ENCODE measurements around the gene AKR1C2. TPM values are rescaled to one million over a fixed set of nuclear protein-coding genes. Genes with fewer than 3 reads are reported as not detected.
"Not testable (repeated sequence)": the region's sequence is repeated elsewhere in the genome, so short reads cannot be mapped to it uniquely, and the experiment has no call there.

Gene AKR1C2
- total RNA-seq, 1 experiment from 2014 or later = not detected

GRCh38 chr10:4941540-4942330 lies 61.9 kb downstream of the AKR1C2 start:
- in situ Hi-C loops (cut with HindIII; ENCODE audit: low sequenced_read_pairs) = no loop called here
- no peak for DNase-seq (ENCODE audit: low spot score)

- DNase-seq (ENCODE audit: low spot score); in situ Hi-C loops (cut with HindIII; ENCODE audit: low sequenced_read_pairs): not testable (repeated sequence)
Observed at GRCh38 chr10:4940909-4941308, 62.7 kb downstream of the AKR1C2 start.

- DNase-seq (ENCODE audit: low spot score); in situ Hi-C loops (cut with HindIII; ENCODE audit: low sequenced_read_pairs): not testable (repeated sequence)
Observed at GRCh38 chr10:4940073-4940428, 63.6 kb downstream of the AKR1C2 start.

- no peak for DNase-seq (ENCODE audit: low spot score)
- in situ Hi-C loops (cut with HindIII; ENCODE audit: low sequenced_read_pairs) = no loop called here
Observed at GRCh38 chr10:4939224-4940072, 64.2 kb downstream of the AKR1C2 start.

Other genes with a start within 250 kb of the AKR1C2 start
- 3.1 and 10.3 TPM in 2 replicates for gene AKR1E2, start 177.7 kb downstream of the AKR1C2 start, total RNA-seq (2014; rRNA removed; shearing (Covaris generic))
- 0.98 and 1.4 TPM in 2 replicates for gene AKR1C1, start 40.4 kb downstream of the AKR1C2 start, total RNA-seq (2014; rRNA removed; shearing (Covaris generic))
- gene AKR1C3, start 90.6 kb upstream of the AKR1C2 start, total RNA-seq (2014; rRNA removed; shearing (Covaris generic)) = 1.4 TPM in 1 of 2 replicates, not detected in the other
- gene AKR1C8, start 181.3 kb upstream of the AKR1C2 start, total RNA-seq (2014; rRNA removed; shearing (Covaris generic)) = not detected in 2 replicates
- not detected in 2 replicates for gene AKR1C4, start 193.0 kb upstream of the AKR1C2 start, total RNA-seq (2014; rRNA removed; shearing (Covaris generic))